ENCODE data around the gene ATG10.

ATG10 gene

GRCh38 chr5:82234885-82235284 lies 263.1 kb downstream of the ATG10 start:
- in situ Hi-C loops (cut with HindIII; ENCODE audit: low sequenced_read_pairs): no loop called here
- no peak for DNase-seq (ENCODE audit: low read depth, low spot score)
- no peak for TF ChIP-seq CTCF (IDR thresholded peaks at IDR 0.05; ENCODE audit: low read depth, low read length)
- no peak overlapping the region for H3K4me3 ChIP-seq (ENCODE audit: low read depth, low read length)

- no peak overlapping the region for H3K4me3 ChIP-seq (ENCODE audit: low read depth, low read length)
- in situ Hi-C loops (cut with HindIII; ENCODE audit: low sequenced_read_pairs): no loop called here
- no peak for TF ChIP-seq CTCF (IDR thresholded peaks at IDR 0.05; ENCODE audit: low read depth, low read length)
- no peak for DNase-seq (ENCODE audit: low read depth, low spot score)
Observed at GRCh38 chr5:82244151-82244550, 272.3 kb downstream of the ATG10 start.

- no peak for DNase-seq (ENCODE audit: low read depth, low spot score)
- no peak overlapping the region for H3K4me3 ChIP-seq (ENCODE audit: low read depth, low read length)
- no peak for TF ChIP-seq CTCF (IDR thresholded peaks at IDR 0.05; ENCODE audit: low read depth, low read length)
- in situ Hi-C loops (cut with HindIII; ENCODE audit: low sequenced_read_pairs): no loop called here
Observed at GRCh38 chr5:82244854-82245635, 273.2 kb downstream of the ATG10 start.

- no peak for TF ChIP-seq CTCF (IDR thresholded peaks at IDR 0.05; ENCODE audit: low read depth, low read length)
- DNase-seq (ENCODE audit: low read depth, low spot score): no peak
- H3K4me3 ChIP-seq (ENCODE audit: low read depth, low read length): no peak overlapping the region
- in situ Hi-C loops (cut with HindIII; ENCODE audit: low sequenced_read_pairs): no loop called here
Observed at GRCh38 chr5:82246960-82247574, 275.2 kb downstream of the ATG10 start.

- H3K4me3 ChIP-seq (ENCODE audit: low read depth, low read length): no peak overlapping the region
- TF ChIP-seq CTCF (IDR thresholded peaks at IDR 0.05; ENCODE audit: low read depth, low read length): no peak
- no peak for DNase-seq (ENCODE audit: low read depth, low spot score)
- in situ Hi-C loops (cut with HindIII; ENCODE audit: low sequenced_read_pairs): no loop called here
Observed at GRCh38 chr5:82252744-82253143, 280.9 kb downstream of the ATG10 start.

- H3K4me3 ChIP-seq (ENCODE audit: low read depth, low read length): no peak overlapping the region
- no peak for DNase-seq (ENCODE audit: low read depth, low spot score)
- no peak for TF ChIP-seq CTCF (IDR thresholded peaks at IDR 0.05; ENCODE audit: low read depth, low read length)
- in situ Hi-C loops (cut with HindIII; ENCODE audit: low sequenced_read_pairs): no loop called here
Observed at GRCh38 chr5:82255844-82256243, 284.0 kb downstream of the ATG10 start.

Measured in astrocyte of the spinal cord (primary cell).